H1 (cell line): Measurements from ENCODE around the gene RASAL1. TPM values are rescaled to one million over a fixed set of nuclear protein-coding genes. Genes with fewer than 3 reads are reported as not detected.

Experiments used
- CTCF ChIA-PET: fragments of 300-600 bp; sonication (Branson Sonifier 250); formaldehyde crosslinking; loops from one replicate; lab custom pipeline; 2021; ENCODE audit not compliant: partially characterized antibody; lab: Charles Lee
- POLR2A ChIA-PET: fragments of 300-600 bp; sonication (Branson Sonifier 250); formaldehyde crosslinking; loops from one replicate; lab custom pipeline; 2021; ENCODE audit warnings: inconsistent platforms; ENCODE audit not compliant: partially characterized antibody; lab: Charles Lee
- DNase-seq, 2 experiments: peaks; one replicate each; pipeline versions ENCODE4 v3.0.0 to v3.0.0-alpha.2; 2010 to 2022; ENCODE audit warnings: low spot score in 2 of 2, low read depth in 1 of 2, mixed read lengths in 1 of 2
- FAIRE-seq: peaks from 2 replicates; lab custom pipeline; 2011; peaks lifted over from hg19 to GRCh38; lab: Jason Lieb, UNC
- H2AFZ ChIP-seq: 2 replicates; pipeline ENCODE4 v1.8.1; 2012; ENCODE audit warnings: low read length, inconsistent platforms
- H2AK5ac ChIP-seq: 2 replicates; pipeline ENCODE4 v1.6.1; 2013; ENCODE audit warnings: low read depth, low read length
- H2BK120ac ChIP-seq: replicated peaks from 2 replicates; pipeline ENCODE3; 2013; ENCODE audit warnings: low read depth, low read length, inconsistent platforms
- H2BK12ac ChIP-seq: 2 replicates; pipeline ENCODE4 v1.6.1; 2013; ENCODE audit warnings: low read depth, low read length
- H2BK15ac ChIP-seq: 2 replicates; pipeline ENCODE4 v1.6.1; 2013; ENCODE audit warnings: low read length
- H2BK20ac ChIP-seq: 2 replicates; pipeline ENCODE4 v1.6.1; 2013; ENCODE audit warnings: low read length
- H2BK5ac ChIP-seq: 2 replicates; pipeline ENCODE4 v1.6.1; 2013; ENCODE audit warnings: low read depth, low read length
- H3K14ac ChIP-seq: 2 replicates; pipeline ENCODE4 v1.6.1; 2013; ENCODE audit warnings: inconsistent platforms; ENCODE audit not compliant: insufficient read length
- H3K18ac ChIP-seq: 2 replicates; pipeline ENCODE4 v1.6.1; 2013; ENCODE audit warnings: low read length; ENCODE audit errors: extremely low read depth
- H3K23ac ChIP-seq: 2 replicates; pipeline ENCODE4 v1.6.1; 2013; ENCODE audit warnings: inconsistent platforms; ENCODE audit not compliant: insufficient read length
- H3K23me2 ChIP-seq: 2 replicates; pipeline ENCODE4 v1.6.1; 2013; ENCODE audit warnings: low read depth, low read length
- H3K27ac ChIP-seq: 2 replicates; pipeline ENCODE4 v1.6.1; 2011; ENCODE audit warnings: low read depth, low read length, inconsistent platforms
- H3K27me3 ChIP-seq, 4 experiments: replicated peaks in 1 of 4; 1 replicate in 1 of 4; 2 replicates in 3 of 4; pipeline versions ENCODE4 v1.6.1 to v1.8.1; 2011 to 2013; ENCODE audit warnings: low read length in 3 of 4, mild to moderate bottlenecking in 3 of 4, inconsistent platforms in 2 of 4, mixed read lengths in 2 of 4, moderate library complexity in 1 of 4; ENCODE audit not compliant: control insufficient read depth in 3 of 4, insufficient read depth in 3 of 4; ENCODE audit errors: extremely low read depth in 1 of 4
- H3K36me3 ChIP-seq, 4 experiments: 2 replicates each; pipeline versions ENCODE4 v1.6.1 to v1.8.1; 2011 to 2013; ENCODE audit warnings: mild to moderate bottlenecking in 4 of 4, low read length in 3 of 4, moderate library complexity in 2 of 4, control low read depth in 1 of 4, inconsistent platforms in 1 of 4; ENCODE audit not compliant: insufficient read depth in 4 of 4, control insufficient read depth in 2 of 4
- H3K4ac ChIP-seq: replicated peaks from 2 replicates; pipeline ENCODE3; 2013; ENCODE audit warnings: low read length, low read depth, mixed read lengths, inconsistent platforms; ENCODE audit not compliant: insufficient read length
- H3K4me1 ChIP-seq, 4 experiments: replicated peaks in 1 of 4; 1 replicate in 1 of 4; 2 replicates in 3 of 4; pipeline versions ENCODE4 v1.6.1 to v1.8.1; 2011 to 2013; ENCODE audit warnings: low read length in 3 of 4, inconsistent platforms in 2 of 4, mixed read lengths in 1 of 4; ENCODE audit not compliant: insufficient read depth in 4 of 4, control insufficient read depth in 3 of 4
- H3K4me2 ChIP-seq, 2 experiments: 2 replicates each; pipeline versions ENCODE4 v1.6.1 to v1.8.1; 2011 to 2013; ENCODE audit warnings: low read depth in 2 of 2, low read length in 2 of 2, control low read depth in 1 of 2, inconsistent platforms in 1 of 2, mild to moderate bottlenecking in 1 of 2; ENCODE audit not compliant: insufficient read depth in 1 of 2
- H3K4me3 ChIP-seq, 4 experiments: fragments of 200-600, 300-600 bp in 1 of 4; sonication (generic), shearing (Covaris generic), sonication (Bioruptor Twin) in 1 of 4; 2 replicates each; pipeline versions ENCODE4 v1.5.1 to v1.8.1; 2011 to 2016; ENCODE audit warnings: low read length in 4 of 4, low read depth in 3 of 4, control low read depth in 2 of 4, inconsistent platforms in 2 of 4, mild to moderate bottlenecking in 2 of 4, mixed read lengths in 1 of 4, moderate library complexity in 1 of 4; ENCODE audit not compliant: insufficient read depth in 2 of 4; ENCODE audit errors: extremely low read depth in 1 of 4
- H3K56ac ChIP-seq: replicated peaks from 2 replicates; pipeline ENCODE3; 2013; ENCODE audit warnings: low read depth, mild to moderate bottlenecking, mixed read lengths, low read length, inconsistent platforms; ENCODE audit not compliant: insufficient read length
- H3K79me1 ChIP-seq: 2 replicates; pipeline ENCODE4 v1.6.1; 2013; ENCODE audit warnings: low read depth, low read length, control low read depth
- H3K79me2 ChIP-seq, 2 experiments: 2 replicates each; pipeline versions ENCODE4 v1.6.1 to v1.8.1; 2012 to 2013; ENCODE audit warnings: low read length in 2 of 2, mild to moderate bottlenecking in 2 of 2, inconsistent platforms in 1 of 2; ENCODE audit not compliant: insufficient read depth in 2 of 2, control insufficient read depth in 1 of 2
- H3K9ac ChIP-seq, 4 experiments: replicated peaks in 1 of 4; 1 replicate in 1 of 4; 2 replicates in 3 of 4; pipeline versions ENCODE4 v1.6.1 to v1.8.1; 2011 to 2013; ENCODE audit warnings: low read depth in 3 of 4, low read length in 3 of 4, control low read depth in 2 of 4, mild to moderate bottlenecking in 2 of 4, moderate library complexity in 2 of 4, inconsistent platforms in 1 of 4; ENCODE audit errors: extremely low read depth in 1 of 4
- H3K9me3 ChIP-seq, 2 experiments: 2 replicates each; pipeline versions ENCODE4 v1.6.1 to v1.8.1; 2012 to 2013; ENCODE audit warnings: mild to moderate bottlenecking in 2 of 2, moderate library complexity in 2 of 2, control low read depth in 1 of 2, inconsistent platforms in 1 of 2, low read depth in 1 of 2, low read length in 1 of 2, mixed read lengths in 1 of 2; ENCODE audit not compliant: insufficient read depth in 2 of 2
- H4K20me1 ChIP-seq, 2 experiments: replicated peaks in 1 of 2; 2 replicates each; pipeline versions ENCODE3 to v1.8.1; 2011 to 2013; ENCODE audit warnings: inconsistent platforms in 2 of 2, low read length in 2 of 2, mild to moderate bottlenecking in 1 of 2; ENCODE audit not compliant: insufficient read depth in 2 of 2, control insufficient read depth in 1 of 2
- H4K5ac ChIP-seq: 2 replicates; pipeline ENCODE4 v1.6.1; 2013; ENCODE audit warnings: low read length, low read depth, mixed read lengths, inconsistent platforms; ENCODE audit not compliant: insufficient read length
- H4K8ac ChIP-seq: 2 replicates; pipeline ENCODE4 v1.8.0; 2013; ENCODE audit warnings: mild to moderate bottlenecking, moderate library complexity, low read length, inconsistent platforms; ENCODE audit not compliant: insufficient read depth; ENCODE audit errors: extremely low read depth
- H4K91ac ChIP-seq: replicated peaks from 2 replicates; pipeline ENCODE3; 2013; ENCODE audit warnings: low read length, mixed read lengths, inconsistent platforms; ENCODE audit not compliant: insufficient read length
- SIRT6 ChIP-seq: IDR thresholded peaks from one replicate; pipeline ENCODE4 v1.7.1; 2012; ENCODE audit warnings: low read length, inconsistent platforms
- WGBS, 2 experiments: shearing (Covaris generic) in 1 of 2; methylation state at CpG; one replicate each; pipeline versions ENCODE4 v1.1.6 to v1.1.7; 2013 to 2015; ENCODE audit warnings: low lambda C conversion rate in 2 of 2, mixed read lengths in 2 of 2, inconsistent platforms in 1 of 2, low coverage in 1 of 2, missing lambda C conversion rate in 1 of 2; ENCODE audit not compliant: insufficient replicate concordance in 2 of 2, insufficient coverage in 1 of 2, insufficient read length in 1 of 2; ENCODE audit errors: extremely low coverage in 1 of 2, missing lambda C conversion rate in 1 of 2; 5-methylcytosine and 5-hydroxymethylcytosine counted together
- long read RNA-seq, 2 experiments: library from RNA in 1 of 2; library from capped mRNA in 1 of 2; stranded (forward); transcript quantifications; one replicate each; pipeline ENCODE4 v2.0.0, GENCODE V29; 2021; ENCODE audit warnings: inconsistent platforms in 1 of 2
- polyA minus RNA-seq, 3 experiments: library from RNA; depleted of rRNA, polyadenylated mRNA; stranded (reverse); fragments of >200 nt; gene quantifications; 1 replicate in 2 of 3; 2 replicates in 1 of 3; pipeline ENCODE4 v1.2.3, GENCODE V29; 2011
- polyA plus RNA-seq, 7 experiments: library from polyadenylated mRNA; depleted of rRNA in 3 of 7; stranded (reverse) in 5 of 7; unstranded in 2 of 7; fragments of >200 nt in 5 of 7; fragments of 200-250 nt in 2 of 7; gene quantifications; 1 replicate in 5 of 7; 2 replicates in 1 of 7; 4 replicates in 1 of 7; pipeline versions ENCODE4 v1.2.1 to v1.2.3, GENCODE V29; 2011 to 2013; ENCODE audit warnings: missing spikeins in 2 of 7, mixed read lengths in 2 of 7
- total RNA-seq: library from RNA; stranded (reverse); fragmentation: NEBNext Ultra II Directional; extraction: Animal tissue kit (Norgen Biotek cat#: 25700); gene quantifications from 2 replicates; pipeline ENCODE4 v1.2.1, GENCODE V29; 2021

The RASAL1 gene
- total RNA-seq: 5.0 and 6.4 TPM in 2 replicates
- 3.7 and 5.9 TPM in 2 replicates for polyA plus RNA-seq (2011; rRNA removed)
- polyA plus RNA-seq (2011; cell fraction: cytosol; rRNA removed): 5.3 TPM
- polyA plus RNA-seq (2011; cell fraction: nucleus; rRNA removed): 11.4 TPM
- 2.7 to 5.6 TPM (median 4.5 TPM) in 4 replicates for polyA plus RNA-seq (2012, experiment 1 of 2)
- 3.6 TPM for polyA plus RNA-seq (2012, experiment 2 of 2)
- polyA plus RNA-seq (2013, experiment 1 of 2): 2.6 TPM
- 2.9 TPM for polyA plus RNA-seq (2013, experiment 2 of 2)
- 2.3 and 3.4 TPM in 2 replicates for polyA minus RNA-seq (2011; rRNA and poly(A)+ RNA removed)
- polyA minus RNA-seq (2011; cell fraction: cytosol; rRNA and poly(A)+ RNA removed): 2.6 TPM
- polyA minus RNA-seq (2011; cell fraction: nucleus; rRNA and poly(A)+ RNA removed): 6.4 TPM
- long read RNA-seq, experiment 1, partial matches to known transcripts: 5 of 6 reads
- long read RNA-seq, experiment 1, other reads (novel, unspliced or antisense): 1 of 6 reads
- long read RNA-seq, experiment 2: 0 reads

GRCh38 chr12:113135178-113136127 lies at the start of gene RASAL1:
TSS of gene RASAL1 (minus strand) at chr12:113135761. CDS start at chr12:113135462, 299 bp downstream.
- Histone ChIP-seq H2BK15ac (no peak within 1 kb of the TSS), H4K8ac (peak within 1 kb of the TSS; percentile 46), H4K5ac (no peak within 1 kb of the TSS), H3K14ac (no peak within 1 kb of the TSS), H3K9ac (no peak within 1 kb of the TSS), H3K4me1 (peaks cover 0 to 13% (median 9%) of the 10 kb centered on the region in 4 experiments; a peak in 6 of 7 replicates), H3K56ac (peak within 1 kb of the TSS; percentile 5), H4K20me1 (no peaks in the 10 kb centered on the region), H3K4me3 (peak within 1 kb of the TSS; percentile 39 to 62 (median 50)), H2AFZ (peak within 1 kb of the TSS; percentile 47; the same call in 1 of the 2 replicates), H3K23me2 (peaks cover 12% of the 10 kb centered on the region; the same call in 1 of the 2 replicates), H3K4me2 (peak within 1 kb of the TSS; percentile 75 to 84), H2AK5ac (no peak within 1 kb of the TSS), H2BK120ac (no peak within 1 kb of the TSS), H3K27ac (no peak within 1 kb of the TSS), H3K9me3 (no peaks in the 10 kb centered on the region), H2BK20ac (no peak within 1 kb of the TSS), H3K36me3 (no peaks in the 10 kb centered on the region), H2BK5ac (peak within 1 kb of the TSS; percentile 52; the same call in 1 of the 2 replicates), H3K27me3 (peaks cover 0 to 13% (median 6%) of the 10 kb centered on the region in 4 experiments; a peak in 5 of 7 replicates), H3K4ac (no peak within 1 kb of the TSS), H3K79me1 (no peaks in the 10 kb centered on the region), H3K79me2 (no peaks in the 10 kb centered on the region), H4K91ac (no peak within 1 kb of the TSS), H3K23ac (no peak within 1 kb of the TSS), H3K18ac (peak within 1 kb of the TSS; percentile 83), H2BK12ac (peak within 1 kb of the TSS; percentile 81; the same call in 1 of the 2 replicates)
- WGBS, 2 experiments: 3% methylated on average over 44 of the region's 68 CpGs; no CpG with 5 or more reads in 1 of the 2 experiments
- CTCF ChIA-PET: interaction anchor here (0.9 to 7.8 kb wide), 24 partner anchors 9 to 290 kb away, joined by 3 to 67 read pairs (median 6); partner anchors contain the start of gene CFAP73
- POLR2A ChIA-PET: interaction anchor here (0.7 to 5.9 kb wide), 6 partner anchors 10 to 98 kb away, joined by 4 to 35 read pairs (median 5); no protein-coding TSS in a partner anchor
- FAIRE-seq (no peak), DNase-seq (peak; percentile 70 to 99)
- TF ChIP-seq SIRT6: no peak
